Stimulated activated CD4-positive, alpha-beta T cell treated with anti-CD3 and anti-CD28 coated beads, TNF-alpha, amount 100 ng/mL, for 48 hours (primary cell): ENCODE measurements around the gene COL6A5.
"Not testable (repeated sequence)": the region's sequence is repeated elsewhere in the genome, so short reads cannot be mapped to it uniquely, and the experiment has no call there.

Experiments used
- DNase-seq, 3 donors: peaks; one replicate each; pipeline ENCODE4 v3.0.0-alpha.2; 2020; ENCODE audit warnings: low read depth in 3 of 3

COL6A5 gene

DNA sequence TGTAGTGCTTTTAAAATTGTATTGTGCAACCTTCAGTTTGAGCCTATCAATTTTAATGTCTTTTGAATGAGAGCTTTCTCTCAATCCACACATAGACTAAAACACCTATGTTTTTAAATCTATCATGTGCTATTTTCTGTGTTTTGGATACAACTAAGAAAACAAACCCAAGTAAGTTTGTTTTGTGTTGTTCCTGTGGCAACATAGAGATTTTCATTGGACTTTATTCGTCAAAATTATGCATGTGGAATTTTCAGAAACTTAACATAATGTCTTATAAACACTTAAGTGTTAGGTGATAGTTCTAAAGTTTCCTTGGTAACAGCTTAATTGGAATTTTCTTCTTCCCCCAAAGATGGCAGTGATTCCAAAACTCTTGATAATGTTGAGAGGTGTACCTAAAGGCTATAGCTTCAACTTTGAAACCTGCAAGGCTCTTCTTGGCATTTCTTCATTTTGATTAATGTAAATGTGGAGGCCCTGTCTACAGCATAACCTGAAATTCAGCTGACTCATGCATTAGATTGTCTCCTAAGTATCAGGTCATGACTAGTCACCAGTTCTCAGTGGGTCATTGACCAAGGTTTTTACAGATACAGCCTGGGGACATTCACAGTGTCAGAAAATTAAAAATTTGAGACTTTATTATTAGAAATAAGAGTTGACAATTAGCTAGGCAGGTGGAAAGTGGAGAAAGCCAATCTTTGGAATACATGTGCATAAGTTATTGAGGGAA lies 44.4 kb downstream of the COL6A5 start:
- no peak for DNase-seq

DNA sequence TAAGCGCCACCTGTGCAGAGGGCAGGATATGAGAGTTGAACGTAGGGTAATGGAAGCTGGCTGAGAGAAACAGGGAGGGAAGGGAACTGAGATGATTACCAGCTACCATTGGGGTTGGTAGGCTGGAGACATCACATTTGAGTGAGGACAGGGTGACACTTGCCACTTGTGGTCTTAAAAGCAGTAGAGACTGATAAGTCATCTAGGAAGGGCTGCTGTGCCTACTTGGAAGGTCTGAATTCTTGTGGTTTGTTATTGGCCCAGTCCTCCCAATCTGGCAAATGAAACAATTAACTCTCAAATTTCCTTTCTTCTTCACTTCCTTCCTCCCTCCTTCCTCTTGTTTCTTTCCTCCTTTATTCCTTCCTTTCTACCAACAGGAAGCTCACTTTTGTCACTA lies 46.8 kb downstream of the COL6A5 start:
- DNase-seq = no peak

DNA sequence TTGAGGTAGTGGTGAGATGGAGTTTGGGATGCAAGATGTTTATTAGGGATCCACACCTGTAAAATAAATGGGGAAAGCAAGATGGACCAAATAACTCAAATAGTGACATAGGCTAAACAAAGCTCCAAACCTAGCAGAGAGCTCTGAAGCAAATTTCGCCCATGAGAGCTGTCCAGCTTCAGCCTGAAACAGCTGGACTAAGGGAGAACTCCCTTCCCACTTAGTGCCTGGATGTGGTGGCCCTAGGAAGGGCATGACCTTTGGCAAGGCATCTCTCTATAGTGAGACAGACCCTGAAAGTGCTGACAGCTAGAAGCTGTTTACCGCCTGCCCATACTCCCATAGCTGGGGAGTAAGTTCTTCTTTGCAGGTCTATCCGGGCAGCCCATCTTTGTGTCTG lies 48.1 kb downstream of the COL6A5 start:
- no peak for DNase-seq

DNA sequence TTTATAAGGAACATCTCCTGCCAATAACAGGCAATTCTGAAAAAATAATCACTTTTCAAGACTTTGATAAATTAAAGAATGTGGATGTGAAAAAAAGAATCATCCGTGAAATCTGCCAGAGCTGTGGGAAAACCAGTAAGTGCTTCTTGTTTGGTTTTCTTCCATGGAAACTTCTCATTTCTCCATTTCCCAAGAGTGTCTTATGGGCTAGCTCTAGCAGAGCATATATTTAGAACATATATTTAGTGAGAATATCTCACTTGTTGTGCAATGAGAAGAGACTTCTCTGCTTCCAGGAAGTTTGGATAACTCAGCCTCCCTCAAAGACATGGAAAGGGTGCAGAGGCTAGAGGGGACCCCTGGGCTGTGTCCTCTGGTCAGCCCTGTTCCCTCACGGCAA lies 49.9 kb downstream of the COL6A5 start:
- no peak for DNase-seq

DNA sequence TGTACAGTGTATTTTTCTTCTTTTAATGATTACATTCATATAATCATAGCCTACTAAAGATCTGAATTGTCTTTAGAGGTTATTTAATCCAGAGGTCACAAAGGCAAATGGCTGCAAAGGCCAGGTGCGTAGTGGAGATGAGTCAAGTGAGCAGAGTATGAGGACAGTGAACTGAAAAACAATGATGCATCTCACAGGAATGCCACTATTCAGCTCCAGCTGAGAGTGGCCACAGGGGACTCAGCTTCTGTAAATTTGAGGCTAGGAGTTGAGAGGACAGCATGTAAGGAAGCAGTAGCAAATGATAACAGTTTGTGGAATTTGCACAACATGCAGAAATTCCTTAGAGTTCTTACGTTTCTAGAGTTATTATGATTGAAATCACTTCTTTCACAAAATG lies 50.4 kb downstream of the COL6A5 start:
- DNase-seq = no peak

DNA sequence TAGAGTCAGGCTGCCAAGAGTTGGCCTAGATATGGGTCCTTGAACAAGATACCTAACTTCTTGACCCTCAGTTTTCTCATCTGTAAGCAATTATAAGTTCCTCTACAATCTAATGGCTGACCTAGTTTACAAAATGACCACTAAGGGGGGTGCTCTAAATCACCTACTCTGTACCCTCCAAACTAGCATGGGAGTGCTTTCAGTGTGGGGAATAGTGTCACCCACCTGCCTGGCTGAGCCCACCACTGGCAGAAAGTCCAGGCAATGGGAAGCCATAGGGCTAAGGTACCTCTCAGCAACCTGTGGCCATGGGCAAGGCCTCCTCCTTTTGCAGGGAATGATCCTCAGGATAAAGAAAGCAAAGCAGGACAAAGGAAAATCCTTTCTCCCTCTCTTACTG lies 58.9 kb downstream of the COL6A5 start:
- no peak for DNase-seq

DNA sequence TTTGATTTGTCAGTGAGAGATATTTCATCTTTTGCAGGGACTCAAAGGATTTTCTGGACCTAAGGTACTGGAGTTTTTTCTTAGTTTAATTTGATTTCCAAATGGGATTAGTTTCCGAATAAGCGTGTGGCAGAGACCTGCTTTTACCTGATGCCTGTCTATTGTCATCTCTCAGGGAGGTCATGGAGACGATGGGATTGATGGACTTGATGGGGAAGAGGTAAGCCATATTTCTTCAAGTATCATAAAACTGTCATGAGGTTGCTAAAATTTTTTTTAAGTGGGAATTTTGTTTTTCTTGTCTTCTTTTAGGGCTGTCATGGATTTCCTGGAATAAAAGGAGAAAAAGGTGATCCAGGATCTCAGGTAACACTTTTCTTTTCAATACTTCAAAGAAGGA lies 60.5 kb downstream of the COL6A5 start:
- no peak for DNase-seq

DNA sequence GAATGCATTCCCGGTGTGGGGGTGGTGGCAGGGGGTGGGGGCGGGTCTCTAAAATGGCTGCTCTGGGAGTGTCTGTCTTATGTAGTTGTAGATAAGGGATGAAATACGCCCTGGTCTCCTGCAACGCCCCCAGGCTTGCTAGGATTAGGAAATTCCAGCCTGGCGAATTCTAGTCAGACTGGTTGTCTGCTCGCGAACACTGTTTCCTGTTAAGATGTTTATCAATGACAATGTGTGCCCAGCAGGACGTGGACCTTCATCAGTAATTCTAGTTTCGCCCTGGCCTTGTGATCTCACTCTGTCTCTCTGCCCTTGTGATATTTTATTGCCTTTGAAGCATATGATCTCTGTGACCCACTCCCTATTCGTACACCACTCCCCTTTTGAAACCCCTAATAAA lies 62.8 kb downstream of the COL6A5 start:
- DNase-seq = not testable (repeated sequence)

DNA sequence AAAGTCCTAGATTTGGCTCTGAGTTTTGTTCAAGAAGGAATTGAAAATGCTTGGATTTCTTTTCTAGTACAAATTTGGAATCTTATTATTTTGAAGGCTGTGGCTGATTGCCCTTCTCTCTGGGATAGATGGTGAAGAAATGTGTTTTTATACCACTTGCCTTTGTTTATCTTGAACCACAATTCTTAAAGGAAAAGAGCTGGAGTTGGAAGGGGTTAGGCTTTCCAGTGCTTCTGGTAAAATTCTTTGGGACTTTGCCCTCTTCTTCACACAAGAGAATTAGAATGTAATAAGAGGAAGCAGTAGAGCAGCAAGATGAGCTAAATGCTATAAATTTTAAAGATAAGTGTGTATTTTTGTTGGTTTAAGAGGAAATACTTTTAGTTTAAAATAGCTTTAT lies 65.8 kb downstream of the COL6A5 start:
- DNase-seq = no peak

DNA sequence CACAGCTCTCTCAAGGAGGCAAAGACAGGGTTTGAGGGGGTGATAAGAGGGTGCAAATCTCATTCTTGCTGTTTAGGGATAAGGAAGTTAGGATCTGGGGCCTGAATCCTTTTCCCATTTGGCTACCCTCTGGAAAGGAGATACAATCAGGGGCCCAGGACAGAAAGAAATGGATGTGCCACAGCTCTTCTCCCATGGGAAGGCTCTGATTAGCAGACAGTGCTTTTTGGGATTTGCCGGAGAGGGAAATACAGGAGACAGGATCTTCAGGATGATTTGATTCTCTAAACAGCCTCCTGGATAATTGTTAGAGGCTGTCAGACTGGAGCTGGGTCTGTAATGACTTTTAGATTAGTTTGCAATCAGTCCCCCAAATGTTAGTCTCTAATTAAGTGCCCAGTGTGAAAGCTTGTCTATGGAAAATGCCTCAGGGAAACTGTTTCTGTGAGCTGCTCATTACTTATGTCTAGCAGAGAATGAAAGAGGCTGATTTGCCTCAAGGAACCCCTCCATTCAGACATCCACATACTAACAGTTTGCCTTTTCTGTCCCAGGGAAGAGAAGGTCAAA lies 67.6 kb downstream of the COL6A5 start:
- no peak for DNase-seq

DNA sequence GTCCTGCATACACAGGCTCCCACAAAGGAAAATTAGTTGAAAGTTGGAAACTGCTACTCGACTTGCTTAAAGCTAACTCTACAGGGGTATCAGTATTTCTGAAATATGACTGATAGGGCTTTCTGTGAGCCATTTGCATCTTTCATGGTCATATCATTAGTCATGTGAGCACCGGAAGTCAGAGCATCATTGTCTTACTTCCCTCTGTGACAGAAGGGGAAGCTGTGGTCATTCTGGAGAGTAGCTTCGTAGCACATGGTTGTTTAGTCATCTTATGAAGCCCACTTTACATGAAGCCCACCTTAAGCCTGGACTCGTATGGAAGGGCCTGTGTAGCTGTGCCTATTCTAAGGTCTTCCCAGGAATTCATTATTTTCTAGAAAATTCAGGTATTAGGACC lies 69.0 kb downstream of the COL6A5 start:
- DNase-seq = no peak

DNA sequence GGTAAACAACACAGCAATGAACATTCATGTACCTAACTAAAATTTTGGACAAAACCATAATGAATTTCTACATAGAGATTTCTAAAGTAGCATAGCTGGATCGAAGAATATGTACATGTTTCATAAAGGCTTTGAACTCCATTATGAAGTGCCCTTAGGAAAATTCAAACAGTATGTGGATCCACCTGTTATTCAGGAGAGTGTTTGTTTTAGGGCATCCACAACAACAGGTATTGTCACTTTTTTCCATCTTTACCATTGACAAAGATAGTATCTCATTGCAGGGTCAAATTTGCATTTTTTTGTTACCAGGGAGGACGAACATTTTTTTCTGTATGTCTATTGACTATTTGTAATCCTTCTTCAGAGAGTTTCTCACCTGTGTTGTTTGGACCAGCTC lies 75.0 kb downstream of the COL6A5 start:
- no peak for DNase-seq

DNA sequence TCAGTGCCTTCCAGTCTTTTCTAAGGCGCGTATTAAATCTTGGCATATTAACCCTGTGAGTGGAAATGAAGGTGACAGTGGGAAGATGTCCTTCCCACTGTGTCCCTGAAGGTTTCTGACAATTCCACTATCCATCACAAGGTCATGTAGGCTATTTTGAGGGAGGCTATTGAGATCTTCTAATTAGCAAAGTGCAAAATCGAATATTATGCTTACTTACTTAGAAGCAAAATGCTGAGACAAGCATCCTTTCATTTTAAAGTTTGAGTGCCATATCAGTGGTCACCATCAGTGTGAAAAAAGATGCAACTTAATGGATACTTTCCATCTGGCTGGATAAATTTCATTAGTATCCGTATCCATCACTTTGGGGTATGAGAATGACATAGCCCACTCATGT lies 77.6 kb downstream of the COL6A5 start:
- no peak for DNase-seq

DNA sequence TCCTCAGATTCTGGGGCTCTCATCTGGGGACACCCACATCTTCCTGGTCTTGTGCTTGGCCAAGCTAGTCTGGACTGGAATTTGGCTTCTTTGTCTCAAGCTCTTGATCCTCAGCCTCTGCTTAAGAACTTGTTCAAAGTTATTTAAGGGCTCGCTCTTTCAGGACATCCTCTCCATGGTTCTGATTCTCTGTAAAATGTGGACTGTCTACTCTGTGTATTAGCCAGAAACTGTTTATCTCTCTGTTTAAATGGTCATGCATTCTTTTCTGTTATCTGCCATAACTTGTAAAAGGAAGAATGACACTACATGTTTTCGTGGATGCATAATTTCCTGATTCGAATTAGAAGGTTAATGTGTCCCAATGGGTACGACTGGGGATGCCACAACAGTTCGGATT lies 79.4 kb downstream of the COL6A5 start:
- DNase-seq = no peak

DNA sequence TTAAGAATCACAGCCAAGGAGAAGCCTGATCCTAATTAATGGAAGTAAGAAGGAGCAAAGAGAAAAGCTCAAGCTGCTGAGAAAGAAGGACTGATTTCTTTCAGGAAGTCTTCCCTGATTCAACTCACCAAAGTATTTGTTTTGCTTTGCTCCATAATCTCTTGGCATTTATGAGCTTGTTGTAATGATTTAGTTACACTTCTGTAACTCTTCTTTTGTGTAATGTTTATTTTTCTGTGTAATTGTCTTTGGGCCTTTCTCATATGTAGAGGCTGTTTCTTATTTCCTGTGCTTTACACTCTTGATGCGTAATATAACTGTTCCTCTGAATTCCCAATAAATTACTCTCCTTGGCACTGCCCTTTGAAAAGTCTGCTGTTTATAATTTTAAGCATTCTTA lies 80.0 kb downstream of the COL6A5 start:
- DNase-seq = no peak

DNA sequence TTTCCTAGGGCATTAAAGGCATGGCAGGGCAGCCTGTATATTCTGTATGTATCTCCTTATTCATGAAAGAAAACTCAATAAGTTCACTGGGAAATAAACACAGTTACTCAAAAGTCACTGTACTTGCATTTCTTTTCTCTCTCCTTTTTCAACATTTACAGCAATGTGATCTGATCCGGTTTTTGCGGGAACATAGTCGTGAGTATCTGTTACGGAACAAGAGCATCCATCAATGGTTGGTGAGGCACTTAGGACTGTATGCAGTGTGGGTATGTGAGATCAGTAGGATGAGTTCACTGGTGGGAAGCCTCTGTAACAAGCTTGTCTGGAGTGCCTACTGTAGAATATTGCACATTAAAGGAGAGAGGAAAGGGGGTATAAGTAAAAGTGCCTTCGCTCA lies 80.7 kb downstream of the COL6A5 start:
- no peak for DNase-seq

DNA sequence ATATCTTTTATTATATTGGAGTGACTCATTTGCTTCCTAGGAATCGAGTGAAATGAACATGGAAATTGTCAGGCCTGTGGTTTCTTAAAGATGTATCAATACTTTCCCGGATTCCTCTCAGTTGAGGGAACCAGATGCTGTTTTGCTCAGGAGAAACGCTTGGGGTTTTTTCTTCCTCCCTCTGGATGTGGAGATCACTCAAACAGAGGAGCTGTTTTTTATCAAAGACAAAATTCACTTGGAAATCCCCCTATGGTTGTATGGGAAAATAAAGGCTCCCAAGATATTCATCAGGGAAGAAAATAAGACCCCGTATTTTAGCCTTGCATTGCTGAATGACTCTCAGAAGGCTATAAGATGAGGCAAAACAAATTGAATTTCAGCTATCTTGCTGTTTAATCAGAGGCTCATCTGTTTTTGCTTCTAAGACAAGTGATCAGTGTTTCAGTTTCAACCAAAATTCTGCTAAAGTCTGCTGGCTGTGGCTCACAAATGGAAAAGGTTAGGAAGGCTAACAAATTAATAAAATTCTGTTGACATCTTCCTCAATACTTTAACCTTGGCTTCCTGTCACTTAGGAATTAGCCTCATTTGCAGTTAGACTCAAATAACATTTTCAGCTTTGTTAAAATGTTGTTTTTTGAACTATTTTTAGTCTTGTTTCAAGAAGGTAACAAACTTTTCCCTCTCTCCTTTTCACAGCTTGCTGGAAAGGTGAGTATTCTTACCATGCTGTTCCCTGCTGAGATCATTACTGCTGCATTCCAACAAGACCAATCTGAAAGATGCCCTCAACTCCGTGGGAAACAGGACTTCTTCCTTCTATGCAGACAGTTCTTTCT lies 83.6 kb downstream of the COL6A5 start:
- no peak for DNase-seq

DNA sequence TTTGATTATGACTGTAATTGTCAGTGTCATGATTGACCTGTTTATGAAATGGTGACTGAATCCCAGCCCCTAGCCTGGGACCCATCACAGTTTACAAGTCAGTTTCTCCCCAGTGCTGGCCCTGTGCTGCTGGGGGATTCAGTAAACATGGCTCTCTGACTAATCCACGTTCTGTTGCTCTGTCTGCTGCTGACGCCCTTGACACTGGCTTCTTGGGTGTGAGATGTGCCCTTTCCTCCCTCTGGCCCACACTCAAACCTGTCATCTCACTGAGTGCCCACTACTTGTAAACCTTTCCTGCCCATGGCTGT lies 84.2 kb downstream of the COL6A5 start:
- DNase-seq = no peak

DNA sequence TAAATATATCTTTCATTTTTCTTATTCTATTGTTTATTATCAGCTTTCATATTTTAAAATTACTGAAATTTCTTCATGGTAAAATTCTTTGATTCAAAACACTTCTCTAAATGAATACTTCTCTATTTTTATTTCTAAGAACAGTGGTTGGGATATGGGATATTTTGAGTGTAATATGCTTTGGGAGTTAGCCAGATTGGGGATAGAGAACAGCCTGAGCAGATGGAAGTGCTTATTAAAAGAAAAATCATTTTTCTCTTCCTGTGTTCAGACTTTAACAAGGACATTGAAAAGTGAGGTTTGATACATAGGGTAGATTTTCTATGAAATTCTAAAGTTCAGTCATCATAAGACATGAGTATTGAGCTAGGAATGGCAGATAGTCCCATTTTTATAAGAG lies 84.8 kb downstream of the COL6A5 start:
- DNase-seq = no peak

DNA sequence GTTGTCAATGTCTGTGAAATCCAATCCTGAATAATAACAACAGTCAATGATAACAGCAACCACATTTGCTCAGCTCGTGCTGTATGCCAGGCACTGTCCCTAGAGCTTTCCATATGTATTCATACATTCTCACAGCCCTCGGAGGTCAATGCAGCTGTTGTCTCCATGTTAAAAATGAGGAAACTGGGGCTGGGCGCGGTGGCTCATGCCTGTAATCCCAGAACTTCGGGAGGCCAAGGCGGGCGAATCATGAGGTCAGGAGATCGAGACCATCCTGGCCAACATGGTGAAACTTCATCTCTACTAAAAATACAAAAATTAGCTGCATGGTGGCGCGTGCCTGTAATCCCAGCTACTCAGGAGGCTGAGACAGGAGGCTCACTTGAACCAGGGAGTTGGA lies 86.6 kb downstream of the COL6A5 start:
- DNase-seq = not testable (repeated sequence)

DNA sequence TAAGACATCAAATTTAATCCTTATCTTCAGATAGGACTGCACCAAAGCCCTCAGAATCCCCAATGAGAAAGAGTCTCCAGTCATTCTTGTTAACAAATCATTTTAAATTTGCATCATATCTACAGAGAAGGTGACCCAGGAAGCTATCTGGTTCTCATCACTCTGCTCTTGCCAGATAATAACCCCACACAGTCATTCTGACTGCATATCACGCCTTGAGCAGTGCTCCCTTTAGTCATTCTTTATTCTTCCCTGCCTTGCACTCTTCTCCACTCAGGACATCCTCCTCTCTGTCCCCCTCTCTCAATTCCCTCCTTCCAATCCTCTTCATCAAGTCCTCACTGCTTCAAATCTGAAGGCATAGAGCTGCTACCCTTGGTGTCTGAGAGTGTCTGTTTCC lies 87.8 kb downstream of the COL6A5 start:
- no peak for DNase-seq

DNA sequence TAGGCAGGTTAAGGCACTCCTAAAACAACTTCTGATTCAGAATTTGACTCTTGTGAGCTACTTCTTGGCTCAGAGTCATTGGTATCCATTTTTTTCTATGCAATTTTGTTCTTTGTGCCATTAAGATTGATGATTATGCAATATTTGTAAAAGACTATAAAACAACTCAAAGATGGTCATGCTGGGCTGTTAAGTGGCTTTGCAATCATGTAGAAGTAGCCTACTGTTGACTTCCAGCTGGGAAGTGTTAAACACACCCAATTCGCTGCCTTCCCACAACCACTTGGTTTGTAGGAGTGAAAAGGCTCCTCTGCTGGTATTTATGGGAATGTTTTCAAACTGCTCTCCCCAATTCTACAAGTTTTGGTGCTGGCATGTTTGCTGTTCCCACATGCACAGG lies 96.8 kb downstream of the COL6A5 start:
- no peak for DNase-seq

DNA sequence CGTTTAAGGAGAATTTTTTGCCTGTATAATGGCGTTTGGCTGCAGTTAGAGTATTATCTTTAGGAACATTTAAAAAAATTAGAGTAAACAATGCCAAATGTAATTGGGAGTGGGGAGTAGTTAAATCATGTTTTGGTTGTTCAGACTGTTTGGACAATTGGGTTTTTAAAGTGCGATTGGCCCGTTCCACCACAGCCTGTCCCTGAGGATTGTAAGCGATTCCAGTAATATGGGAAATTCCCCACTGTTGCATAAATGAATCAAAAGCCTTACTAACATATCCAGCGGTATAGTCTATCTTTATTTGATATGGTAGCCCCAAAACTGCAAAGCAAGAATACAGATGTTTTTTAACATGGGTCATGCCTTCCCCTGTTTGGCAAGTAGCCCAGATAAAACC lies 101.4 kb downstream of the COL6A5 start:
- DNase-seq = not testable (repeated sequence)
